ENCODE results near the gene H6PD. TPM values are rescaled to one million over a fixed set of nuclear protein-coding genes. Genes with fewer than 3 reads are reported as not detected.

Gene H6PD
- total and polyA plus RNA-seq, 7 donors, result 5.8 to 56.8 (median 23.4) TPM

- H3K27ac ChIP-seq, result peak overlapping the region; percentile 90
- intact Hi-C loops (cut with DNase I), result loop anchor here in 1 of 2 donors (5.0 kb wide), 1 partner anchor 38 kb away; no protein-coding TSS in a partner anchor
- peak; percentile 46 for TF ChIP-seq CTCF (IDR thresholded peaks at IDR 0.05)
- H3K27me3 ChIP-seq (ENCODE audit: insufficient read depth in 3 of 3, low read length in 2 of 3), result no peaks in the 10 kb centered on the region
- DNase-seq (peak; percentile 57 to 72), ATAC-seq (peak; percentile 34 to 37 (median 36))
- peak overlapping the region; percentile 41 for H3K4me3 ChIP-seq
- H3K4me1 ChIP-seq, result peaks cover 89% of the 10 kb centered on the region
- H3K36me3 ChIP-seq (ENCODE audit: insufficient read depth in 1 of 2, low read depth in 1 of 2), result peaks cover 0 to 28% of the 10 kb centered on the region in 2 donors
- H3K9me3 ChIP-seq, result no peaks in the 10 kb centered on the region
- 37 to 56% (median 41%) methylated on average over 17 of the region's 17 CpGs for WGBS, 3 donors
Observed at GRCh38 chr1:9249534-9250410, 15.2 kb downstream of the H6PD start.

GRCh38 chr1:9250411-9251381, 16.1 kb downstream of the H6PD start:
- peak overlapping the region; percentile 81 for H3K27ac ChIP-seq
- H3K4me1 ChIP-seq, result peaks cover 80% of the 10 kb centered on the region
- H3K4me3 ChIP-seq, result peak overlapping the region; percentile 41
- intact Hi-C loops (cut with DNase I), result loop anchor here in 1 of 2 donors (5.0 kb wide), 1 partner anchor 37 kb away; no protein-coding TSS in a partner anchor
- H3K36me3 ChIP-seq (ENCODE audit: insufficient read depth in 1 of 2, low read depth in 1 of 2), result peaks cover 0 to 21% of the 10 kb centered on the region in 2 donors
- peak; percentile 57 to 72 for DNase-seq
- TF ChIP-seq CTCF (IDR thresholded peaks at IDR 0.05), result no peak
- H3K9me3 ChIP-seq, result no peaks in the 10 kb centered on the region
- WGBS, 3 donors, result 16 to 18% (median 18%) methylated on average over 20 to 21 of the region's 21 CpGs
- H3K27me3 ChIP-seq (ENCODE audit: insufficient read depth in 3 of 3, low read length in 2 of 3), result no peaks in the 10 kb centered on the region
- peak; percentile 42 to 59 (median 48) for ATAC-seq

- peak; percentile 77 to 89 for DNase-seq
- WGBS, 3 donors, result 3 to 18% (median 14%) methylated on average over 5 to 6 of the region's 6 CpGs
- Histone ChIP-seq H3K36me3 (ENCODE audit: insufficient read depth in 1 of 2, low read depth in 1 of 2) (peaks cover 0 to 25% of the 10 kb centered on the region in 2 donors), H3K4me1 (peaks cover 77% of the 10 kb centered on the region), H3K27me3 (ENCODE audit: insufficient read depth in 3 of 3, low read length in 2 of 3) (no peaks in the 10 kb centered on the region), H3K9me3 (no peaks in the 10 kb centered on the region), H3K27ac (peak overlapping the region; percentile 81), H3K4me3 (peak overlapping the region; percentile 41)
- no peak for TF ChIP-seq CTCF (IDR thresholded peaks at IDR 0.05)
- intact Hi-C loops (cut with DNase I), result loop anchor here in 1 of 2 donors (5.0 kb wide), 1 partner anchor 36 kb away; no protein-coding TSS in a partner anchor
- ATAC-seq, result peak; percentile 66 to 74 (median 70)
Observed at GRCh38 chr1:9251501-9251900, 16.9 kb downstream of the H6PD start.

GRCh38 chr1:9253004-9253403, 18.4 kb downstream of the H6PD start:
- DNase-seq, result peak in 1 of 2 donors; percentile 46
- H3K27me3 ChIP-seq (ENCODE audit: insufficient read depth in 3 of 3, low read length in 2 of 3), result no peaks in the 10 kb centered on the region
- no peak for TF ChIP-seq CTCF (IDR thresholded peaks at IDR 0.05)
- no peaks in the 10 kb centered on the region for H3K9me3 ChIP-seq
- no peak overlapping the region for H3K4me3 ChIP-seq
- intact Hi-C loops (cut with DNase I), result loop anchor here in 1 of 2 donors (5.0 kb wide), 1 partner anchor 34 kb away; no protein-coding TSS in a partner anchor
- peaks cover 76% of the 10 kb centered on the region for H3K4me1 ChIP-seq
- no peak for ATAC-seq
- WGBS, 3 donors, result 29 to 45% (median 30%) methylated on average over 8 of the region's 8 CpGs
- H3K27ac ChIP-seq, result peak overlapping the region; percentile 81
- peaks cover 0 to 11% of the 10 kb centered on the region in 2 donors for H3K36me3 ChIP-seq (ENCODE audit: insufficient read depth in 1 of 2, low read depth in 1 of 2)
